ENCODE results near the gene ADGRF5.

Gene ADGRF5

GRCh38 chr6:46819561-46819960 lies 102.2 kb downstream of the ADGRF5 start:
- no peak for DNase-seq

- DNase-seq, result no peak
Measured at GRCh38 chr6:46816626-46817025, 105.1 kb downstream of the ADGRF5 start.

DNA sequence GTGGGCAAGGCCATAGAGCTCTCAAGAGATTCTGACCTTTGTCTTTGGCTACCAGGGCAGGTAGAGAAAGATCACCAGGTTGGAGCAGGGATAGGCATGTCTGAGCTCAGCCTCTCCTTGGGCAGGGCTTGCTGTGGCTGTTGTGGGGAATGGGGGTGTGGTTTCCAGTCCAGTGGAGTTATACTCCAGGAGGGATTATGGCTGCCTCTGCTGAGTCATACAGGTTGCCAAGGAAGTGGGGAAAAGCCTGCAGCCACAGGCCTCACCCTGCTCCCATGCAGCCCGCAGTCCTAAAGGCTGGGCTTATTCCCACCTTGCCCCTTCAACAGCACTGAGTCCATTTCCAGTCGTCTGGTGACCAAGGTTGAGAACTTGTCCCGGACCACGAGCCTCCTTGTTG lies 106.6 kb downstream of the ADGRF5 start:
- no peak for DNase-seq

DNA sequence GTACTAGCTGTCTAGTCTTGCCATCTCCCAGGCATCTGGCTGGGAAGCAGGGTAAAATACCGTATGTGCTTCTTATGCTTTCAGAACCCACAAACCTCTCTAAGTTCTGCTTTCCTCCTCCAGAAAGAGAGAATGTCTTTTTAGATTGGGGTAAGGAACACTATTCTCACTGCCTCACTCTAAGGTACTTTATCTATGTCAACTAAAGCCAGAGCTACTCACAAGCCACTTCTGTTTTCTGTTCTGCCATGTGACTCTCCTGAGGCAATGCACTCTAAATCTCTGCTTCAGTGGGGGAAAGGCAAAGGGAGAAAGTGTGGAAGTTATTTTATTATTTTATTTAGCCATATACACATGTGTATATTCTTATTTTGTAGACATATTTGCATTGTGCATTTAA lies 112.9 kb downstream of the ADGRF5 start:
- DNase-seq, result no peak
